Fibroblast of skin of back (primary cell): ENCODE measurements around the gene SNAP25.
A peak's percentile ranks its signal among the peaks of the same experiment; 100 is the strongest.

Experiments
- DNase-seq: peaks from one replicate; pipeline ENCODE4 v3.0.0-alpha.2; 2013

Gene SNAP25

GRCh38 chr20:10263385-10264165 lies 44.9 kb downstream of the SNAP25 start:
- DNase-seq, result no peak

- no peak for DNase-seq
Observed at GRCh38 chr20:10264166-10264558, 45.5 kb downstream of the SNAP25 start.

GRCh38 chr20:10268636-10269035 lies 50.0 kb downstream of the SNAP25 start:
- no peak for DNase-seq

GRCh38 chr20:10270630-10271029 lies 52.0 kb downstream of the SNAP25 start:
- no peak for DNase-seq

- no peak for DNase-seq
Observed at GRCh38 chr20:10271494-10272219, 53.0 kb downstream of the SNAP25 start.

- no peak for DNase-seq
Observed at GRCh38 chr20:10276878-10277580, 58.4 kb downstream of the SNAP25 start.

GRCh38 chr20:10277616-10278015 lies 59.0 kb downstream of the SNAP25 start:
- DNase-seq, result no peak

GRCh38 chr20:10278412-10278811 lies 59.8 kb downstream of the SNAP25 start:
- DNase-seq, result no peak

- DNase-seq, result peak; percentile 20
Observed at GRCh38 chr20:10280018-10280908, 61.6 kb downstream of the SNAP25 start.

- no peak for DNase-seq
Observed at GRCh38 chr20:10281911-10282310, 63.3 kb downstream of the SNAP25 start.

GRCh38 chr20:10282979-10283456 lies 64.4 kb downstream of the SNAP25 start:
- peak; percentile 88 for DNase-seq

- DNase-seq, result no peak
Observed at GRCh38 chr20:10286356-10286755, 67.7 kb downstream of the SNAP25 start.

GRCh38 chr20:10288421-10288820 lies 69.8 kb downstream of the SNAP25 start:
- no peak for DNase-seq

GRCh38 chr20:10288954-10289646 lies 70.5 kb downstream of the SNAP25 start:
- DNase-seq, result peak; percentile 8

- no peak for DNase-seq
Observed at GRCh38 chr20:10291568-10292248, 73.1 kb downstream of the SNAP25 start.

- DNase-seq, result no peak
Observed at GRCh38 chr20:10297223-10297622, 78.6 kb downstream of the SNAP25 start.

- peak; percentile 32 for DNase-seq
Observed at GRCh38 chr20:10297684-10298240, 79.1 kb downstream of the SNAP25 start.

- DNase-seq, result no peak
Observed at GRCh38 chr20:10300582-10301446, 82.2 kb downstream of the SNAP25 start.

- no peak for DNase-seq
Observed at GRCh38 chr20:10303852-10304251, 85.2 kb downstream of the SNAP25 start.
